Measurements from ENCODE around the gene VAMP8.

Gene VAMP8

GRCh38 chr2:85548608-85548900 lies 28.8 kb upstream of the VAMP8 start:
- no peak for TF ChIP-seq CTCF (IDR thresholded peaks at IDR 0.05; ENCODE audit: borderline replicate concordance, insufficient read depth, low read depth, low read length)
- H3K4me3 ChIP-seq (ENCODE audit: low read depth, low read length) = no peak overlapping the region

GRCh38 chr2:85549095-85549494 lies 28.3 kb upstream of the VAMP8 start:
- H3K4me3 ChIP-seq (ENCODE audit: low read depth, low read length) = no peak overlapping the region
- no peak for TF ChIP-seq CTCF (IDR thresholded peaks at IDR 0.05; ENCODE audit: borderline replicate concordance, insufficient read depth, low read depth, low read length)

GRCh38 chr2:85549826-85550225 lies 27.6 kb upstream of the VAMP8 start:
- no peak for TF ChIP-seq CTCF (IDR thresholded peaks at IDR 0.05; ENCODE audit: borderline replicate concordance, insufficient read depth, low read depth, low read length)
- H3K4me3 ChIP-seq (ENCODE audit: low read depth, low read length) = no peak overlapping the region

GRCh38 chr2:85550486-85550885 lies 26.9 kb upstream of the VAMP8 start:
- H3K4me3 ChIP-seq (ENCODE audit: low read depth, low read length) = no peak overlapping the region
- TF ChIP-seq CTCF (IDR thresholded peaks at IDR 0.05; ENCODE audit: borderline replicate concordance, insufficient read depth, low read depth, low read length) = no peak

- TF ChIP-seq CTCF (IDR thresholded peaks at IDR 0.05; ENCODE audit: borderline replicate concordance, insufficient read depth, low read depth, low read length) = peak; percentile 88
- no peak overlapping the region for H3K4me3 ChIP-seq (ENCODE audit: low read depth, low read length)
These were observed 25.4 kb upstream of the VAMP8 start for GRCh38 chr2:85551698-85552678.

GRCh38 chr2:85553184-85553583 lies 24.2 kb upstream of the VAMP8 start:
- no peak overlapping the region for H3K4me3 ChIP-seq (ENCODE audit: low read depth, low read length)
- TF ChIP-seq CTCF (IDR thresholded peaks at IDR 0.05; ENCODE audit: borderline replicate concordance, insufficient read depth, low read depth, low read length) = no peak

- H3K4me3 ChIP-seq (ENCODE audit: low read depth, low read length) = no peak overlapping the region
- TF ChIP-seq CTCF (IDR thresholded peaks at IDR 0.05; ENCODE audit: borderline replicate concordance, insufficient read depth, low read depth, low read length) = no peak
These were observed 22.3 kb upstream of the VAMP8 start for GRCh38 chr2:85554980-85555612.
